ENCODE data around the gene DEPDC1B. TPM values are rescaled to one million over a fixed set of nuclear protein-coding genes. Genes with fewer than 3 reads are reported as not detected.
"Not testable (repeated sequence)": the region's sequence is repeated elsewhere in the genome, so short reads cannot be mapped to it uniquely, and the experiment has no call there.

The DEPDC1B gene
- total RNA-seq, 4 donors from 2014 or later, result 8.2 TPM; not detected in 3

DNA sequence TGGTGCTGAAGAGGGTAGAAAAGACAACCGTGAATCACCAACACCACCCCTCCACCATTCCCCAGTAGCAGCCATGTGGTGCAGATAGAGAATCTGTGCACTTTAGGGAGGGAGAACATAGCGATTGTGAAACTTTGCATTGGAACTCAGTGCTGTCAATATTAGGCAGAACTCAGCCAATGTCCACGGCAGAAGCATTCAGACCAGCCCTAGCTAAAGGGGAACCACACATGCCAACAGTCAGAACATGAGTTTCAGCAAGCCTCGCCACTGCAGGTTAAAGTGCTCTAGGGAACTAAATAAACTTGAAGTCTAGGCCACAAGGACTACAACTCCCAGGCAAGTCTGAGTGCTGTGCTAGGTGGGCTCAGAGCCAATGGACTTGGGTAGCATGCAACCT lies 38.5 kb upstream of the DEPDC1B start:
- H3K27ac ChIP-seq, result no peak overlapping the region
- TF ChIP-seq, protein P1, sequence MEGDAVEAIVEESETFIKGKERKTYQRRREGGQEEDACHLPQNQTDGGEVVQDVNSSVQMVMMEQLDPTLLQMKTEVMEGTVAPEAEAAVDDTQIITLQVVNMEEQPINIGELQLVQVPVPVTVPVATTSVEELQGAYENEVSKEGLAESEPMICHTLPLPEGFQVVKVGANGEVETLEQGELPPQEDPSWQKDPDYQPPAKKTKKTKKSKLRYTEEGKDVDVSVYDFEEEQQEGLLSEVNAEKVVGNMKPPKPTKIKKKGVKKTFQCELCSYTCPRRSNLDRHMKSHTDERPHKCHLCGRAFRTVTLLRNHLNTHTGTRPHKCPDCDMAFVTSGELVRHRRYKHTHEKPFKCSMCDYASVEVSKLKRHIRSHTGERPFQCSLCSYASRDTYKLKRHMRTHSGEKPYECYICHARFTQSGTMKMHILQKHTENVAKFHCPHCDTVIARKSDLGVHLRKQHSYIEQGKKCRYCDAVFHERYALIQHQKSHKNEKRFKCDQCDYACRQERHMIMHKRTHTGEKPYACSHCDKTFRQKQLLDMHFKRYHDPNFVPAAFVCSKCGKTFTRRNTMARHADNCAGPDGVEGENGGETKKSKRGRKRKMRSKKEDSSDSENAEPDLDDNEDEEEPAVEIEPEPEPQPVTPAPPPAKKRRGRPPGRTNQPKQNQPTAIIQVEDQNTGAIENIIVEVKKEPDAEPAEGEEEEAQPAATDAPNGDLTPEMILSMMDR (IDR thresholded peaks at IDR 0.05), result no peak
- TF ChIP-seq POLR2A (IDR thresholded peaks at IDR 0.05), result no peak
- H3K36me3 ChIP-seq, result no peaks in the 10 kb centered on the region
- H3K4me3 ChIP-seq, result no peak overlapping the region
- no peaks in the 10 kb centered on the region for H3K4me1 ChIP-seq
- no peaks in the 10 kb centered on the region for H3K27me3 ChIP-seq
- intact Hi-C loops (cut with DNase I; ENCODE audit: low total_unique reads), result no loop called here
- no peak for DNase-seq
- no peaks in the 10 kb centered on the region for H3K9me3 ChIP-seq

DNA sequence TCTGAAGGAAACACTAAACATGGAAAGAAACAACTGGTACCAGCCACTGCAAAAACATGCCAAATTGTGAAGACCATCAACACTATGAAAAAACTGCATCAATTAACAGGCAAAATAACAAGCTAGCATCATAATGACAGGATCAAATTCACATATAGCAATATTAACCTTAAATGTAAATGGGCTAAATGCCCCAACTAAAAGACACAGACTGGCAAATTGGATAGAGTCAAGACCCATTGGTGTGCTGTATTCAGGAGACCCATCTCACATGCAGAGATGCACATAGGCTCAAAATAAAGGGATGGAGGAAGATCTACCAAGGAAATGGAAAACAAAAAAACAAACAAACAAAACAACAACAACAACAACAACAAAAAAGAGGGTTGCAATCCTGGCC lies 30.9 kb upstream of the DEPDC1B start:
- DNase-seq; H3K9me3 ChIP-seq; H3K4me1 ChIP-seq; H3K27ac ChIP-seq; H3K4me3 ChIP-seq; H3K36me3 ChIP-seq; H3K27me3 ChIP-seq; intact Hi-C loops (cut with DNase I; ENCODE audit: low total_unique reads): not testable (repeated sequence)

DNA sequence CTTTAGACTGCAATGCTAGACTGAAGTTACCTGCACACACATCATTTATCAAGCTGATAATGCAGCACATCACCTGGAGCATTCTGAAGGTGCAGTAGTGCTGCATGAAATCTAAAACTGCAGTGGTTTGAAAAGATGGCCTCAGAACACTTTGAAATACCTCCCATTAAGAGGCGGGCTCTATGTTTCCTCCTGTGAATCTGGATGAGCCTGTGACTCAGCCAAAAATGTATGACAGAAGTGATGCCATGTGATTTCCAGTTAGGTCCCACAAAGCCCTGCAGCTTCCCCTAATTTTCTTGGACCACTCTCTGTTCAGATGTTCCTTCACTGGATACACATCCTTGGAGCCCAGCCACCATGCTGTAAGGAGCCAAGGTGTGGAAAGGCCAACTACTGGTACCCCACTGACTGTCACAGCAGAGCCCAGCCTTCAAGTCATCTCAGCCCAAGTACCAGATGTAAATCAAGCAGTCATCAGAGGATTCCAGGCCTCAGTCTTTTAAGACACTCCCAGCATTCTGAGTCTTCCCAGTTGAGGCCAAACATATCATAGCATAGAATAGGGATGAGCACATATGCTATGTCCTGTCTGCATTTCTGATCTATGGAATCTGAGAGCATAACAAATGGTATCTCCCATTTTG lies 27.2 kb upstream of the DEPDC1B start:
- Histone ChIP-seq H3K27me3 (no peaks in the 10 kb centered on the region), H3K27ac (no peak overlapping the region), H3K4me1 (no peaks in the 10 kb centered on the region), H3K9me3 (no peaks in the 10 kb centered on the region), H3K36me3 (no peaks in the 10 kb centered on the region), H3K4me3 (no peak overlapping the region)
- DNase-seq, result no peak
- intact Hi-C loops (cut with DNase I; ENCODE audit: low total_unique reads), result no loop called here
- TF ChIP-seq, protein P1 (IDR thresholded peaks at IDR 0.05), result no peak
- TF ChIP-seq POLR2A (IDR thresholded peaks at IDR 0.05), result no peak

DNA sequence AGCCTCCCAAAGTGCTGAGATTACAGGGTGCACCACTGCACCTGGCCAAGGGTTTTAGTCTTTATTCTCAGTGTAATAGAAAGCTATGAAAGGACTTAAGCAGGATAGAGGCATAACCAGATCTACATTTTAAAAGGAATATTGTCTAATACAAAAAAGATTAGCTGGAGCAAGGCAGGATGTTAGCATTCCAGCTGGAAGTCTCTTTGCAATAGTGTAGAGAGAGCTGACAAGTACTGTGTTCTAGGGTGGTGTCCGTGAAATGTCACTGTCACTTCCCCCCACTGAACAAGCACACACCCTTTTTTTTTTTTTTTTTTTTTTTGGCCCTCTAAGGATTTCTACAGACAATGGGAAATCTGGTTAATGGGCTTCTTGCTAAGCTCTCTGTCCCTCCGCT lies 24.2 kb upstream of the DEPDC1B start:
- Histone ChIP-seq H3K27ac (no peak overlapping the region), H3K4me3 (no peak overlapping the region), H3K27me3 (no peaks in the 10 kb centered on the region), H3K9me3 (no peaks in the 10 kb centered on the region), H3K4me1 (no peaks in the 10 kb centered on the region), H3K36me3 (no peaks in the 10 kb centered on the region)
- DNase-seq, result no peak
- intact Hi-C loops (cut with DNase I; ENCODE audit: low total_unique reads), result no loop called here
- TF ChIP-seq, protein P1 (IDR thresholded peaks at IDR 0.05), result no peak
- no peak for TF ChIP-seq POLR2A (IDR thresholded peaks at IDR 0.05)

DNA sequence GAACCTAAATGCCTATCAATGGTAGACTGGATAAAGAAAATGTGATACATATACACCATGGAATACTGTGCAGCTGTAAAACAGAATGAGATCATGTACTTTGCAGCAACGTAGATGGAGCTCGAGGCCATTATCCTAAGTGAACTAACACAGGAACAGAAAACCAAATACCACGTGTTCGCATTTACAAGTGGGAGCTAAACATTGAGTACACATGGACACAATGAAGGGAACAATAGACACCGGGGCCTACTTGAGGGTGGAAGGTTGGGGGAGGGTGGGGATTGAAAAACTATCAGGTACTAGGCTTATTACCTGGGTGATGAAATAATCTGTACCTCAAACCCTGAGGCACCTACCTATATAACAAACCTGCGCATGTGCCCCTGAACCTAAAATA lies 22.4 kb upstream of the DEPDC1B start:
- no peak for DNase-seq
- no peak overlapping the region for H3K4me3 ChIP-seq
- intact Hi-C loops (cut with DNase I; ENCODE audit: low total_unique reads), result no loop called here
- H3K27me3 ChIP-seq, result no peaks in the 10 kb centered on the region
- no peak overlapping the region for H3K27ac ChIP-seq
- no peaks in the 10 kb centered on the region for H3K36me3 ChIP-seq
- H3K4me1 ChIP-seq, result no peaks in the 10 kb centered on the region
- no peaks in the 10 kb centered on the region for H3K9me3 ChIP-seq
- TF ChIP-seq POLR2A (IDR thresholded peaks at IDR 0.05), result no peak
- TF ChIP-seq, protein P1 (IDR thresholded peaks at IDR 0.05), result no peak

DNA sequence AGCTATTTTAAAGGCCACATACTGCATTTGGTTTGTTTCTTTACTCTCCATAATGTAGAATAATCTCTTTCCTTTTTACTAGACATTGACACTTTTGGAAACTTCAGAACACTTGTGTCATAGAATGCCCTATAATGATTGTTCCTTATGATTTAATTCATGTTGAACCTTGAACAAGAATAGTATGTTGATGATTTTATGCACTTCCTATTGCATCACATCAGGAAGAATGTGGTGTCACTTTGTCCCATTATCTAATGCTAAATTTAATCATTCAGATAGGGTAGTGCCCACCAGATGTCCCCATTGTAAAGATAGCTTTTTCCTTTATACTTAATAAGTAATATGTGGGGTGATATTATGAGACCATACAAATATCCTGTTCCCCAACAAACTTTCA lies 19.4 kb upstream of the DEPDC1B start:
- Histone ChIP-seq H3K9me3 (no peaks in the 10 kb centered on the region), H3K4me1 (no peaks in the 10 kb centered on the region), H3K27ac (no peak overlapping the region), H3K4me3 (no peak overlapping the region), H3K36me3 (no peaks in the 10 kb centered on the region), H3K27me3 (no peaks in the 10 kb centered on the region)
- DNase-seq, result no peak
- intact Hi-C loops (cut with DNase I; ENCODE audit: low total_unique reads), result no loop called here
- TF ChIP-seq, protein P1 (IDR thresholded peaks at IDR 0.05), result no peak
- no peak for TF ChIP-seq POLR2A (IDR thresholded peaks at IDR 0.05)

Data from uterus (tissue), 4 donors.